HFF-Myc (cell line): Measurements from ENCODE around the gene SLC17A8.

ENCODE experiments used
- DNase-seq: peaks from one replicate; pipeline ENCODE4 v3.0.0-alpha.2; 2011; ENCODE audit warnings: low read depth; ENCODE audit errors: extremely low read depth
- H3K4me3 ChIP-seq: replicated peaks from 2 replicates; pipeline ENCODE4 v1.5.1; 2011; ENCODE audit warnings: low read depth, mild to moderate bottlenecking, control low read depth, low read length
- CTCF ChIP-seq: IDR thresholded peaks from 2 replicates; pipeline ENCODE4 v1.5.1; 2012; ENCODE audit warnings: mild to moderate bottlenecking, low read depth, low read length, control low read depth; ENCODE audit errors: missing control alignments

Gene SLC17A8

DNA sequence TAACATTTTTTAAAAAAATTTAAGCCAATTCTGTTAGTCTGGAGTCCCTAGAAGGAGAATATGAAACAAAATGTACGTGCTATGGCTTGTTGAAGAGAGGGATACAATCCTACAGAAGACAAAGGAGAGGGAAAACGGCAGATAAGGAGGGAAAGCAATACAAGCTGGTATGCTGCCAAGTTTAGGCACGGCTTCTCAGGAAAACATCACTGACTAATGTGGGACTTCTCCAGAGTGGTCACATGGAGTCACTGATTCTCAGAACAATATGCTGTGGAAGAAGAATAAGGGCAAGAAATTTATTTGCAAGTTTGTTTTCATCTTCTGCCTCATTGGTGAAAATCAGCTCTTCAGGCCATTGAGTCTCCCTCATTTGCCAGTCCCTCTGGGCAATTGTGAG is 93.9 kb downstream of the SLC17A8 start:
- no peak for DNase-seq
- TF ChIP-seq CTCF: no peak
- no peak overlapping the region for H3K4me3 ChIP-seq

DNA sequence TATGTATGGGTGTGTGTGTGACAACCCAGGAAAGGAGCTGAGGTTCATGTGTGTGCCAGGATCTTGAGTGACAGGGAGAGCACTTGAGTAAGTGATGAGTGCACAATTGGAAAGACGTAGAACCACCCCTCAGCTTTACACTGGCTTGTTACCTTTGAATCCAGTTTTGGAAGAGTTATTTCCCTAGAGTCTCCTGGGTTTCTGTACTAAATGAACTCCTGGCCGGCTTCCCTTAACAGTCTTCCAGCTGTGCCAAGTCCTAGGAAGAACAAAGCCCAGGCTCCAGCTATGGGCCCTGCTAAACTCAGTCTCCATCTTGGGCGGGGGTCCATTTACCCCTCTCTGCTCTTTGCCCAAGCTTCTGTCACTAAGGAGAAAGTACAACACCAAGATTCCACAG is 97.1 kb downstream of the SLC17A8 start:
- DNase-seq: no peak
- no peak overlapping the region for H3K4me3 ChIP-seq
- no peak for TF ChIP-seq CTCF

- no peak for DNase-seq
Observed at GRCh38 chr12:100455896-100456295, 99.0 kb downstream of the SLC17A8 start.

DNA sequence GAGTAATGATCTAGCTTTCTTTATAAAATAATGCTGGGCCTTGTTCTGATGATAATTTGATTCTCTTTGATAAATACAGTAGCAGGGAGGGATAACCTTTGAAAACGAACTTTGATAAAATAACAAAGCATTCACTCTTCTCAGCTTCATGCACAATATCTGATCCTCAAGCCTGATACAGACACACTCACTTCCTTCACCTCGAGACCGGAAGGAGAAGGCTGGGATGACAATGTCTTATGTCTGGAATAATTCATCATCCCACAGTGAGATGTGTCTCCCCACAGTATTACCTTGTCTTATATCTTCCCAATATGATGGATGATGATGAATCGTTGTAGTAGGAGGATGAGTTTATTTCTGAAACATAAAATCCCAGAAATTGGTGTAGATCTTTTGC is 101.3 kb downstream of the SLC17A8 start:
- no peak overlapping the region for H3K4me3 ChIP-seq
- TF ChIP-seq CTCF: no peak

More at GRCh38 chr12:100455896-100456295, 99.0 kb downstream of the SLC17A8 start:
- no peak for TF ChIP-seq CTCF
- no peak overlapping the region for H3K4me3 ChIP-seq

GRCh38 chr12:100460702-100461101 is 103.8 kb downstream of the SLC17A8 start:
- no peak overlapping the region for H3K4me3 ChIP-seq
- TF ChIP-seq CTCF: no peak
- no peak for DNase-seq

More for the DNA sequence above, 101.3 kb downstream of the SLC17A8 start:
- DNase-seq: no peak

DNA sequence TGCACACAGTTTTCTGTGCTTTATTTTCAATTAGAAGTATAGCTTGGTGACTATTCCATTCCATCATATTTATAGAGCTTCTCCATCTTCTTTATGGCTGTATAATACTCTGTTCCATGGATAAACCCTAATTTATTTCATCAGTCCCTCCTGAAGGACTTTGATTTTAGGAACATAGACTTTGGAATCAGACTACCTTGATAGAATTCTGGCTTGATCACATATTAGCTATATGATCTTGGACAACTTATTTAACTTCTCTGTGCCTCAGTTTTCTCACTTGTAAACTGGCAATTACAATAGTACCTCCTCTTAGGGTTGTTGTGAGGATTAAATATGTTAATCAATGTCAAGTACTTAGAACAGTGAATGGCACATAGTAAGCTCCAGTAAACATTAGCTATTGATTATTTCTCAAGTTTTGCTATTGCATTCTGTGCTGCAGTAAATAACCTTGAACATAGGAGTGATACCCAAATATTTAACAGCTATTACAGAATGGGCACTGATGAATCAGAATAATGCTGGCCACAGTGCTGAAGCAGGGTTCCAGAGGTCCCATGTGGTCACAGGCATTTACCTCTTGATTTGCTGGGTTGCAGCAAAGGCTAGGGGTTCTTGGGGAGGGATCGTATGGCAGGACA is 104.6 kb downstream of the SLC17A8 start:
- no peak overlapping the region for H3K4me3 ChIP-seq
- no peak for DNase-seq
- TF ChIP-seq CTCF: no peak

DNA sequence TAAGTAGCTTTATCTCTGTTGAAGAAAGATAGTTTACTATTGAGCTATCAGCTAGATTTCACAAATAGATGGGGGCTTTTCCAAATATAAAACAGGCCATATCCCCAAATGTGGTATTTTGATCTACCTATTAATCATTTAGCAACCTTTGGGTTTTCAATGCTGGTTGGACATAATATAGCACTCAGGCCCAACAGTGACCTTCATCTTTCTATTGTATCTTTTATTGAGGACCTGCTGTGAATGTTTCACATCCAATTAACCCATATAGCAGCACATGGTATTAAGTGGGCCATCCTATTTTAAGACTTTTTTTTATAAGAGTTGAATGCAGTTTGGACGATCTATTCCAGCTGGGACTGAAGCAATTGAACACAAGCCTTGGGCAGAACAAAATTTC is 106.8 kb downstream of the SLC17A8 start:
- no peak for TF ChIP-seq CTCF
- DNase-seq: no peak
- no peak overlapping the region for H3K4me3 ChIP-seq
